Measurements from ENCODE around the gene INPPL1. TPM values are rescaled to one million over a fixed set of nuclear protein-coding genes. Genes with fewer than 3 reads are reported as not detected.

Gene INPPL1
- 57.2 to 83.7 TPM (median 69.6 TPM) in 5 replicates for total RNA-seq (2022; extraction: Qiagen RNA extraction; ENCODE audit: low read depth)

GRCh38 chr11:72224564-72225410 lies at the start of gene INPPL1:
Gene INPPL1 (plus strand): TSS chr11:72224767. CDS start chr11:72224985, 218 bp downstream.

GRCh38 chr11:72191961-72192381 lies 32.6 kb upstream of the INPPL1 start, which contains the start of gene FOLR1:
Gene FOLR1 (plus strand): TSS chr11:72192140. CDS start chr11:72192174, 34 bp downstream.

GRCh38 chr11:72216638-72217037 lies 7.9 kb upstream of the INPPL1 start, which contains the start of gene FOLR2:
Gene FOLR2 (plus strand): TSS chr11:72216794. CDS start chr11:72218585, 1,791 bp downstream.

GRCh38 chr11:72244060-72244360 lies 19.4 kb downstream of the INPPL1 start, which contains the start of gene PHOX2A:
Gene PHOX2A (minus strand): TSS chr11:72244176. CDS start chr11:72244004, 172 bp downstream.

Other genes starting within 250 kb of the INPPL1 start
- gene IL18BP, start 225.9 kb upstream of the INPPL1 start, total RNA-seq (2022; extraction: Qiagen RNA extraction; ENCODE audit: low read depth) = 3.6 to 4.9 TPM (median 4.2 TPM) in 5 replicates
- 56.8 to 73.1 TPM (median 68.2 TPM) in 5 replicates for gene NUMA1, start 144.2 kb upstream of the INPPL1 start, total RNA-seq (2022; extraction: Qiagen RNA extraction; ENCODE audit: low read depth)
- 7.0 to 14.6 TPM (median 7.8 TPM) in 5 replicates for gene LRRC51, start 143.9 kb upstream of the INPPL1 start, total RNA-seq (2022; extraction: Qiagen RNA extraction; ENCODE audit: low read depth)
- 119 to 171 TPM (median 141 TPM) in 5 replicates for gene LAMTOR1, start 121.5 kb upstream of the INPPL1 start, total RNA-seq (2022; extraction: Qiagen RNA extraction; ENCODE audit: low read depth)
- gene TOMT, start 118.8 kb upstream of the INPPL1 start, total RNA-seq (2022; extraction: Qiagen RNA extraction; ENCODE audit: low read depth) = not detected in 5 replicates
- gene ANAPC15, start 112.1 kb upstream of the INPPL1 start, total RNA-seq (2022; extraction: Qiagen RNA extraction; ENCODE audit: low read depth) = 77.9 to 99.4 TPM (median 91.3 TPM) in 5 replicates
- gene FOLR3, start 89.0 kb upstream of the INPPL1 start, total RNA-seq (2022; extraction: Qiagen RNA extraction; ENCODE audit: low read depth) = 0.17 to 0.70 TPM (median 0.22 TPM) in 3 of 5 replicates, not detected in the others
- gene FOLR1, start 32.6 kb upstream of the INPPL1 start, total RNA-seq (2022; extraction: Qiagen RNA extraction; ENCODE audit: low read depth) = not detected in 5 replicates
- not detected in 5 replicates for gene FOLR2, start 8.0 kb upstream of the INPPL1 start, total RNA-seq (2022; extraction: Qiagen RNA extraction; ENCODE audit: low read depth)
- gene PHOX2A, start 19.4 kb downstream of the INPPL1 start, total RNA-seq (2022; extraction: Qiagen RNA extraction; ENCODE audit: low read depth) = not detected in 5 replicates
- gene CLPB, start 209.8 kb downstream of the INPPL1 start, total RNA-seq (2022; extraction: Qiagen RNA extraction; ENCODE audit: low read depth) = 12.2 to 21.9 TPM (median 15.7 TPM) in 5 replicates